Right forelimb (tissue), 1 donor: Measurements from ENCODE around the gene JMJD1C.
"Not testable (repeated sequence)": the region's sequence is repeated elsewhere in the genome, so short reads cannot be mapped to it uniquely, and the experiment has no call there.

ENCODE experiments used
- DNase-seq: peaks from one replicate; pipeline ENCODE4 v3.0.0-alpha.2; 2018

The JMJD1C gene

GRCh38 chr10:63465293-63466143 is at the start of gene JMJD1C:
Gene JMJD1C (minus strand): TSS chr10:63465977. CDS start chr10:63465662, 315 bp downstream.
- peak; percentile 89 for DNase-seq

GRCh38 chr10:63515002-63515763 is 49.4 kb upstream of the JMJD1C start:
- no peak for DNase-seq

GRCh38 chr10:63506554-63506953 is 40.8 kb upstream of the JMJD1C start:
- no peak for DNase-seq

GRCh38 chr10:63505562-63505961 is 39.8 kb upstream of the JMJD1C start:
- DNase-seq: no peak

GRCh38 chr10:63504145-63504881 is 38.5 kb upstream of the JMJD1C start:
- DNase-seq: no peak

- DNase-seq: no peak
Measured at GRCh38 chr10:63503395-63503794, 37.6 kb upstream of the JMJD1C start.

- no peak for DNase-seq
Measured at GRCh38 chr10:63502832-63503231, 37.1 kb upstream of the JMJD1C start.

- no peak for DNase-seq
Measured at GRCh38 chr10:63501954-63502353, 36.2 kb upstream of the JMJD1C start.

- not testable (repeated sequence) for DNase-seq
Measured at GRCh38 chr10:63500551-63500950, 34.8 kb upstream of the JMJD1C start.

- no peak for DNase-seq
Measured at GRCh38 chr10:63498665-63499064, 32.9 kb upstream of the JMJD1C start.

- DNase-seq: no peak
Measured at GRCh38 chr10:63497321-63497720, 31.5 kb upstream of the JMJD1C start.

- no peak for DNase-seq
Measured at GRCh38 chr10:63496561-63496960, 30.8 kb upstream of the JMJD1C start.

- no peak for DNase-seq
Measured at GRCh38 chr10:63494951-63495350, 29.2 kb upstream of the JMJD1C start.

GRCh38 chr10:63493004-63493403 is 27.2 kb upstream of the JMJD1C start:
- DNase-seq: no peak

- DNase-seq: not testable (repeated sequence)
Measured at GRCh38 chr10:63492317-63492690, 26.5 kb upstream of the JMJD1C start.

GRCh38 chr10:63491588-63492316 is 26.0 kb upstream of the JMJD1C start:
- DNase-seq: no peak

- DNase-seq: no peak
Measured at GRCh38 chr10:63489838-63490237, 24.1 kb upstream of the JMJD1C start.

GRCh38 chr10:63487990-63488389 is 22.2 kb upstream of the JMJD1C start:
- no peak for DNase-seq

GRCh38 chr10:63483983-63484382 is 18.2 kb upstream of the JMJD1C start:
- DNase-seq: no peak

GRCh38 chr10:63481815-63482421 is 16.1 kb upstream of the JMJD1C start:
- no peak for DNase-seq

GRCh38 chr10:63480237-63480636 is 14.5 kb upstream of the JMJD1C start:
- no peak for DNase-seq

- DNase-seq: no peak
Measured at GRCh38 chr10:63478564-63478963, 12.8 kb upstream of the JMJD1C start.
